Adipocyte (in vitro differentiated cells): ENCODE data around the gene ASB3.
"Not testable (repeated sequence)": the region's sequence is repeated elsewhere in the genome, so short reads cannot be mapped to it uniquely, and the experiment has no call there.

Source experiments
- DNase-seq: peaks from one replicate; pipeline ENCODE4 v3.0.0-alpha.2; 2015; ENCODE audit warnings: low read depth
- H3K27me3 ChIP-seq: replicated peaks from 2 replicates; pipeline ENCODE4 v1.7.0; 2013; ENCODE audit warnings: mild to moderate bottlenecking, low read length, moderate library complexity; ENCODE audit not compliant: control insufficient read depth, insufficient read depth
- H3K36me3 ChIP-seq: 2 replicates; pipeline ENCODE4 v1.7.0; 2013; ENCODE audit warnings: low read length, mild to moderate bottlenecking, moderate library complexity; ENCODE audit not compliant: control insufficient read depth, insufficient read depth, severe bottlenecking
- H3K4me1 ChIP-seq: 2 replicates; pipeline ENCODE4 v1.7.0; 2013; ENCODE audit warnings: mild to moderate bottlenecking, low read length, moderate library complexity; ENCODE audit not compliant: control insufficient read depth, insufficient read depth
- H3K4me3 ChIP-seq: 2 replicates; pipeline ENCODE4 v1.7.0; 2013; ENCODE audit warnings: mild to moderate bottlenecking, low read length, moderate library complexity
- H3K9ac ChIP-seq: 2 replicates; pipeline ENCODE4 v1.7.0; 2013; ENCODE audit warnings: mild to moderate bottlenecking, low read length, moderate library complexity
- H3K9me3 ChIP-seq: 2 replicates; pipeline ENCODE4 v1.7.0; 2013; ENCODE audit warnings: mild to moderate bottlenecking, low read length, moderate library complexity; ENCODE audit not compliant: control insufficient read depth

ASB3 gene

GRCh38 chr2:53694096-53694771 is 92.5 kb downstream of the ASB3 start:
- no peaks in the 10 kb centered on the region for H3K4me1 ChIP-seq
- peaks cover 16% of the 10 kb centered on the region for H3K36me3 ChIP-seq
- H3K9ac ChIP-seq, result no peak overlapping the region
- DNase-seq, result no peak
- no peak overlapping the region for H3K4me3 ChIP-seq
- H3K27me3 ChIP-seq, result no peaks in the 10 kb centered on the region
- no peaks in the 10 kb centered on the region for H3K9me3 ChIP-seq

GRCh38 chr2:53690876-53691275 is 95.9 kb downstream of the ASB3 start:
- Histone ChIP-seq H3K36me3 (peaks cover 13% of the 10 kb centered on the region), H3K4me3 (no peak overlapping the region), H3K9ac (no peak overlapping the region), H3K9me3 (no peaks in the 10 kb centered on the region), H3K4me1 (no peaks in the 10 kb centered on the region), H3K27me3 (no peaks in the 10 kb centered on the region)
- DNase-seq, result no peak

GRCh38 chr2:53672881-53673522 is 113.8 kb downstream of the ASB3 start:
- H3K27me3 ChIP-seq, result no peaks in the 10 kb centered on the region
- no peaks in the 10 kb centered on the region for H3K36me3 ChIP-seq
- no peak overlapping the region for H3K4me3 ChIP-seq
- no peaks in the 10 kb centered on the region for H3K9me3 ChIP-seq
- H3K9ac ChIP-seq, result no peak overlapping the region
- peak; percentile 66 for DNase-seq
- H3K4me1 ChIP-seq, result no peaks in the 10 kb centered on the region

DNA sequence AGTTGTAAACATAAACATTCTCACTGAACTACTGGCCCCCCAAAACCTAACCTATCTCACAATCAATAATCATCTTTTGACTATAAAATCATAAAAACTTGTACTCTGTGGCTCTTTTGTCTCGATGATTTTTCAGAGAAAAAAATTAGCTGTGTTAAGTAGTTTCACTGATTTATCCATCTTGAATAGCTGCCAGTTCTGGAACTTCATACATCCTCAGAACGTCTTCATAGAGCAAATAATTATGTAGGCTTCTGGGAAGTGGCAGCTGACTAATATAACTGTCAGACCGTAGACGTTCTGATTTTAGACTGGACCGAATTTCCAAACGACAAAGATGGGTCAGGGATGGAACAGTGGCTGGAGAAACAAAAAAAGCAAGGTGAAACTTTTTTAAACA is 116.4 kb downstream of the ASB3 start:
- Histone ChIP-seq H3K9me3 (no peaks in the 10 kb centered on the region), H3K27me3 (no peaks in the 10 kb centered on the region), H3K4me3 (no peak overlapping the region), H3K36me3 (no peaks in the 10 kb centered on the region), H3K4me1 (no peaks in the 10 kb centered on the region), H3K9ac (no peak overlapping the region)
- DNase-seq, result no peak

- H3K27me3 ChIP-seq, result no peaks in the 10 kb centered on the region
- H3K36me3 ChIP-seq, result no peaks in the 10 kb centered on the region
- H3K9me3 ChIP-seq, result no peaks in the 10 kb centered on the region
- no peak overlapping the region for H3K9ac ChIP-seq
- no peak overlapping the region for H3K4me3 ChIP-seq
- no peaks in the 10 kb centered on the region for H3K4me1 ChIP-seq
- DNase-seq, result no peak
These were observed 118.1 kb downstream of the ASB3 start for GRCh38 chr2:53668624-53669026.

GRCh38 chr2:53667130-53667529 is 119.6 kb downstream of the ASB3 start:
- H3K9me3 ChIP-seq, H3K4me3 ChIP-seq, H3K27me3 ChIP-seq, DNase-seq, H3K9ac ChIP-seq, H3K4me1 ChIP-seq, H3K36me3 ChIP-seq: not testable (repeated sequence)

GRCh38 chr2:53660886-53661285 is 125.9 kb downstream of the ASB3 start:
- H3K9ac ChIP-seq, result no peak overlapping the region
- H3K9me3 ChIP-seq, result no peaks in the 10 kb centered on the region
- no peak for DNase-seq
- no peak overlapping the region for H3K4me3 ChIP-seq
- H3K4me1 ChIP-seq, result no peaks in the 10 kb centered on the region
- no peaks in the 10 kb centered on the region for H3K27me3 ChIP-seq
- H3K36me3 ChIP-seq, result no peaks in the 10 kb centered on the region

GRCh38 chr2:53658474-53658873 is 128.3 kb downstream of the ASB3 start:
- not testable (repeated sequence) for H3K27me3 ChIP-seq, H3K36me3 ChIP-seq, H3K9me3 ChIP-seq, H3K4me3 ChIP-seq, H3K9ac ChIP-seq, DNase-seq, H3K4me1 ChIP-seq

GRCh38 chr2:53655256-53655655 is 131.5 kb downstream of the ASB3 start:
- H3K9me3 ChIP-seq, result no peaks in the 10 kb centered on the region
- no peaks in the 10 kb centered on the region for H3K4me1 ChIP-seq
- no peak for DNase-seq
- H3K27me3 ChIP-seq, result no peaks in the 10 kb centered on the region
- H3K36me3 ChIP-seq, result no peaks in the 10 kb centered on the region
- no peak overlapping the region for H3K9ac ChIP-seq
- H3K4me3 ChIP-seq, result no peak overlapping the region

DNA sequence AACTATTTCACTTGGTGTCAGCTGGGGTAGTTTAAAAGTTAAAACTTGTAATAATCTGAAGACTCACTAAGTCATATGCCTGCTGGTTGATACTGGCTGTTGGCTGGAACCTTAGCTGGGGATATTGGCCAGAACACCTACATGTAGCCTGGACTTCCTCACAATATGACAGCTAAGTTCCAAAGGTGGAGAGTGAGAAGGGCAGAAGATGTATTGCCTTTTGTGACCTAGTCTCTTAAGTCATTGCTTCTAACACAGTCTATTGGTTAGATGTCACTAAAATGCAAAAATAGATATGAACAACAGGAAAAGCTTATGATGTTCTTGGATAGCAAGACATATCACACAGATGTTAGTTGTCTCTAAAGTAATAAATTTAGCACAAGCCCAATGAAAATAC is 132.4 kb downstream of the ASB3 start:
- H3K36me3 ChIP-seq, result no peaks in the 10 kb centered on the region
- H3K4me1 ChIP-seq, result no peaks in the 10 kb centered on the region
- no peak overlapping the region for H3K9ac ChIP-seq
- no peak for DNase-seq
- H3K27me3 ChIP-seq, result no peaks in the 10 kb centered on the region
- H3K9me3 ChIP-seq, result no peaks in the 10 kb centered on the region
- no peak overlapping the region for H3K4me3 ChIP-seq

DNA sequence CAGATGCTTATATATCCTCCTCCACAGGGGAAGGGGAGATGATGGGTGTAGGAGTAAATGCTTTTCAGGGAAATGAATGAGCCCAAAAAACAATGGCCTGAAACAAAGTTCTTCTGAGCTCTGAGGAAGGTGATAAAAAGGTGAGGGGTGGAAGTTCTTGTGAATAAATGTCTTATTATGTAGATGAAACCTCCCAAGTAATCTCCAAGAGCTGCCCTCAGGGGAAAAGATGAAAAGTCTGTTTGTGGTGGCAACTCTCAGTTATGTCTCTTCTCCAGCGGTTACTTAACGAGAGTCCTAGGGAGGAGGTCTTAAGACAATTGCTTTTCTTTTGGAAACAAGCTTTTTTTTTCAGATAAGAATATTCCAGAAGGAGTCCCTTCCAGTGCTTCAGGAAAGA is 134.6 kb downstream of the ASB3 start:
- no peak for DNase-seq
- H3K36me3 ChIP-seq, result no peaks in the 10 kb centered on the region

GRCh38 chr2:53646788-53647187 is 140.0 kb downstream of the ASB3 start:
- no peak for DNase-seq
- Histone ChIP-seq H3K36me3 (no peaks in the 10 kb centered on the region), H3K9me3 (no peaks in the 10 kb centered on the region), H3K27me3 (no peaks in the 10 kb centered on the region), H3K4me1 (no peaks in the 10 kb centered on the region), H3K9ac (no peak overlapping the region), H3K4me3 (no peak overlapping the region)

More for the DNA sequence above, 134.6 kb downstream of the ASB3 start:
- H3K27me3 ChIP-seq, result no peaks in the 10 kb centered on the region
- H3K4me3 ChIP-seq, result no peak overlapping the region
- H3K9ac ChIP-seq, result no peak overlapping the region
- H3K9me3 ChIP-seq, result no peaks in the 10 kb centered on the region
- no peaks in the 10 kb centered on the region for H3K4me1 ChIP-seq
